HepG2 (cell line): ENCODE measurements around the gene RPRD2. TPM values are rescaled to one million over a fixed set of nuclear protein-coding genes. Genes with fewer than 3 reads are reported as not detected.

ENCODE experiments used
- ATAC-seq: fragments of 200-7000 bp; cut with Tn5 transposase; 3 replicates; pipeline ENCODE4 v1.9.1; 2020; ENCODE audit warnings: mild to moderate bottlenecking, moderate library complexity
- BruUV-seq: library from RNA; stranded (reverse); fragments of 400-500 nt; replicated peaks from 2 replicates; lab custom pipeline; 2021; lab: Mats Ljungman, UMichigan
- CTCF ChIA-PET: fragments of 300-600 bp; formaldehyde crosslinking; extraction: SDS; loops from one replicate; lab custom pipeline; 2021; ENCODE audit warnings: low total read pairs, inconsistent platforms, low intra/inter-chr PET ratio; lab: Yijun Ruan, JAX
- POLR2A ChIA-PET: fragments of 350-600 bp; sonication (Branson Sonifier 250); formaldehyde crosslinking; loops from one replicate; lab custom pipeline; 2020; ENCODE audit warnings: antibody characterized with exemption, inconsistent platforms; lab: Yijun Ruan, JAX
- DNase-seq: peaks from one replicate; pipeline ENCODE4 v3.0.0-alpha.2; 2015; ENCODE audit warnings: low spot score
- FAIRE-seq: peaks from 3 replicates; lab custom pipeline; 2011; peaks lifted over from hg19 to GRCh38; lab: Jason Lieb, UNC
- H2AFZ ChIP-seq: one replicate; pipeline ENCODE4 v1.6.1; 2011; ENCODE audit warnings: low read length, inconsistent platforms
- H3K27ac ChIP-seq: fragments of 300-600 bp; 3 replicates; pipeline ENCODE4 v1.8.0; 2011; ENCODE audit warnings: mixed run types, mild to moderate bottlenecking, mixed read lengths, low read length, inconsistent platforms; ENCODE audit not compliant: insufficient read depth; ENCODE audit errors: extremely low read length
- H3K27me3 ChIP-seq, 2 experiments: fragments of 200-600 bp in 1 of 2; 2 replicates in 1 of 2; 3 replicates in 1 of 2; pipeline versions ENCODE4 v1.6.0 to v1.8.0; 2011; ENCODE audit warnings: low read length in 2 of 2, mild to moderate bottlenecking in 2 of 2, moderate library complexity in 2 of 2, inconsistent platforms in 1 of 2; ENCODE audit not compliant: insufficient read depth in 2 of 2, control insufficient read depth in 1 of 2
- H3K36me3 ChIP-seq, 2 experiments: fragments of 200-600 bp in 1 of 2; replicated peaks in 1 of 2; 2 replicates in 1 of 2; 3 replicates in 1 of 2; pipeline versions ENCODE4 v1.5.1 to v1.8.0; 2011; ENCODE audit warnings: low read length in 2 of 2, inconsistent platforms in 1 of 2; ENCODE audit not compliant: insufficient read depth in 2 of 2, control insufficient read depth in 1 of 2
- H3K4me1 ChIP-seq: 2 replicates; pipeline ENCODE4 v1.5.1; 2012; ENCODE audit warnings: low read length, inconsistent platforms; ENCODE audit not compliant: insufficient read depth
- H3K4me2 ChIP-seq: 2 replicates; pipeline ENCODE4 v1.6.0; 2011; ENCODE audit warnings: low read depth, low read length, inconsistent platforms
- H3K4me3 ChIP-seq, 3 experiments: fragments of 200-600 bp in 1 of 3; sonication (generic), shearing (Covaris generic) in 1 of 3; replicated peaks in 1 of 3; 2 replicates each; pipeline ENCODE4 v1.5.1; 2011 to 2016; ENCODE audit warnings: low read length in 3 of 3, inconsistent platforms in 2 of 3, low read depth in 2 of 3, mild to moderate bottlenecking in 2 of 3, control low read depth in 1 of 3, mixed read lengths in 1 of 3; ENCODE audit not compliant: insufficient read depth in 1 of 3
- H3K79me2 ChIP-seq: one replicate; pipeline ENCODE4 v1.6.1; 2011; ENCODE audit warnings: low read length, inconsistent platforms; ENCODE audit not compliant: insufficient read depth
- H3K9ac ChIP-seq: 2 replicates; pipeline ENCODE4 v1.6.0; 2011; ENCODE audit warnings: mild to moderate bottlenecking, low read depth, low read length, inconsistent platforms; ENCODE audit not compliant: insufficient read depth
- H3K9me3 ChIP-seq: 2 replicates; pipeline ENCODE4 v1.5.1; 2012; ENCODE audit warnings: mild to moderate bottlenecking, low read length
- H4K20me1 ChIP-seq: 2 replicates; pipeline ENCODE4 v1.6.0; 2011; ENCODE audit warnings: inconsistent platforms, mild to moderate bottlenecking, low read length, moderate library complexity; ENCODE audit not compliant: insufficient read depth
- CEBPB ChIP-seq: IDR thresholded peaks from 2 replicates; pipeline ENCODE4 v1.6.1; 2011; ENCODE audit warnings: low read depth, low read length, improper control_type of control experiment, borderline replicate concordance
- MAFF ChIP-seq: IDR thresholded peaks from 2 replicates; pipeline ENCODE4 v1.6.1; 2011; ENCODE audit warnings: low read depth, low read length, improper control_type of control experiment
- MAFK ChIP-seq, 2 experiments: IDR thresholded peaks in 1 of 2; conservative IDR thresholded peaks in 1 of 2; 2 replicates each; pipeline ENCODE4 v1.6.1; 2011; ENCODE audit warnings: improper control_type of control experiment in 2 of 2, low read length in 2 of 2
- ZNF121 ChIP-seq: sonication (generic); formaldehyde crosslinking; IDR thresholded peaks from 2 replicates; pipeline ENCODE4 v1.5.0; 2020; ENCODE audit warnings: mild to moderate bottlenecking, missing genetic modification reagents
- ZNF446 ChIP-seq: sonication (generic); formaldehyde crosslinking; IDR thresholded peaks from 2 replicates; pipeline ENCODE4 v1.5.0; 2020; ENCODE audit warnings: mild to moderate bottlenecking, missing genetic modification reagents
- WGBS: methylation state at CpG from one replicate; pipeline ENCODE4 v1.1.6; 2017; ENCODE audit warnings: low lambda C conversion rate; 5-methylcytosine and 5-hydroxymethylcytosine counted together
- in situ Hi-C: cut with HindIII; loops from 2 replicates; pipeline ENCODE4 v1.10.0; 2017; ENCODE audit warnings: low pct_unique_long_range_greater_than_20kb; ENCODE audit not compliant: extremely low pct_ligation_motif_present
- intact Hi-C: fragments of 100-400 bp; cut with micrococcal nuclease; formaldehyde crosslinking; loops from one replicate; pipeline ENCODE4 v1.10.0; 2022; ENCODE audit not compliant: unreplicated experiment
- polyA plus RNA-seq, 8 experiments: library from polyadenylated mRNA; depleted of rRNA in 3 of 8; stranded (reverse) in 7 of 8; unstranded in 1 of 8; fragments of >200 nt; fragmentation: Illumina TruSeq in 4 of 8; extraction: Trizol in 4 of 8; gene quantifications; 2 replicates each; pipeline versions ENCODE4 v1.2.1 to v1.2.3, GENCODE V29; 2011 to 2016; ENCODE audit warnings: low read depth in 4 of 8, missing spikeins in 1 of 8, mixed read lengths in 1 of 8; ENCODE audit not compliant: insufficient read depth in 1 of 8
- total RNA-seq, 5 experiments: library from RNA; depleted of rRNA; stranded (reverse); fragments of >200 nt; fragmentation: Illumina TruSeq; extraction: Trizol; gene quantifications; 2 replicates each; pipeline ENCODE4 v1.2.3, GENCODE V29; 2016; ENCODE audit warnings: low read depth in 1 of 5

The RPRD2 gene
- total and polyA plus RNA-seq, 2 of the 13 experiments (the other 11 are each of a cell fraction or from before 2014, with no cell fraction given), result 8.0 to 8.9 TPM

DNA sequence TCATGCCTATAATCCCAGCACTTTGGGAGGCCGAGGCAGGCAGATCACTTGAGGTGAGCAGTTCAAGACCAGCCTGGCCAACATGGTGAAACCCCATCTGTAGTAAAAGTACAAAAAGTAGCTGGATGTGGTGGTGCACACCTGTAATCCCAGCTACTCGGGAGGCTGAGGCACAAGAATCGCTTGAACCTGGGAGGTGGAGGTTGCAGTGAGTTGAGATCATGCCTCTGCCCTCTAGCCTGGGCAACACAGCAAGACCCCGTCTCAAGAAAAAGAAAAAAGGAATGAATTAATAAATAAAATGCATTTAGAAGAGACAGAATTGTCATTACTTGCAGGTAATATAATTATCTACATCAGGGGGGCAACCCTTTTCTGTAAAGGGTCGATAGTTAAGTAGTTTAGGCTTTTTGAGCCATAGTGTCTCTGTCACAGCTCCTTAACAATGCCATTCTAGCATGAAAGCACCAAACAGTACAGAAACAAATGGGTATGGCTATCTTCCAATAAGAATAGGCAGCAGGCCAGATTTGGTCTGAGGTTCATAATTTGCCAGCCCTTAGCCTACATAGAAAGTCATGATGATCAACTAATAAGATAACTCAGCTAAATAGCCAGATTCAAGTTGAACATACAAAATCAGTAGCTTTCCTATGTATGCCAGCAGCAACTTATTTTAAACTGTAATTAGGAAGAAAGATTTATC is 56.8 kb downstream of the RPRD2 start:
- BruUV-seq, result TSS peak; percentile 24
- TF ChIP-seq ZNF446 (CRISPR knock-in tag) (no peak), ZNF121 (CRISPR knock-in tag) (peak; percentile 40; the same call in 1 of the 2 replicates)
- 97% methylated on average over 5 of the region's 5 CpGs for WGBS
- peaks cover 4 to 41% of the 10 kb centered on the region in 2 experiments; a peak in 1 of 5 replicates for H3K36me3 ChIP-seq
- H3K9me3 ChIP-seq, result no peaks in the 10 kb centered on the region
- peaks cover 6% of the 10 kb centered on the region; the same call in 1 of the 2 replicates for H4K20me1 ChIP-seq
- H3K4me3 ChIP-seq, result no peak overlapping the region
- H3K9ac ChIP-seq, result no peak overlapping the region
- CTCF ChIA-PET, result no interaction called here
- ATAC-seq (no peak), DNase-seq (no peak), FAIRE-seq (no peak)
- POLR2A ChIA-PET, result interaction anchor here (0.5 kb wide), 1 partner anchor 80 kb away, joined by 3 read pairs; no protein-coding TSS in a partner anchor
- no peaks in the 10 kb centered on the region for H3K27me3 ChIP-seq
- no peak overlapping the region for H2AFZ ChIP-seq
- H3K4me2 ChIP-seq, result no peak overlapping the region
- H3K27ac ChIP-seq, result no peak overlapping the region
- peaks cover 26% of the 10 kb centered on the region for H3K79me2 ChIP-seq
- intact Hi-C loops (no loop called here), in situ Hi-C loops (no loop called here)
- no peaks in the 10 kb centered on the region for H3K4me1 ChIP-seq

DNA sequence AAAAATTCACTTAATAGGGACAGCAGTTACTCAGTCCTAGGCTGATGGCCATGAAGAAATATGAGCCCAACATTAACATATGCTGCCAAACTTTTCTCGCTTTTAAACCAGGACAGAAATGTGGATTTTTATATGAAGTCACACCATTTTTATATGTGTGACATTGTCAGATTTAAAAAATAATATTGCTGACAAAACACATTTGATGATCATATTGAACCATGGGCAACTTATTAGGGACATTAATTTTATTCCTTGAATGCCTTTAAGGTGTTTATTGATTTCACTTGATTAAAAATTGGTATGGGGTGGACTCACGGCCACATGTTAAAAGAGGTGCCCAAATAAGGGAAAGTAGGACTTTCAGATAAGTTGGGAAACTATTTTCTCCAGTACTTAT is 58.6 kb downstream of the RPRD2 start:
- no peaks in the 10 kb centered on the region for H4K20me1 ChIP-seq
- peaks cover 9% of the 10 kb centered on the region for H3K79me2 ChIP-seq
- no TSS peak for BruUV-seq
- DNase-seq (no peak), ATAC-seq (no peak), FAIRE-seq (no peak)
- intact Hi-C loops, result no loop called here
- H3K27ac ChIP-seq, result no peak overlapping the region
- H3K9me3 ChIP-seq, result no peaks in the 10 kb centered on the region
- CTCF ChIA-PET, result no interaction called here
- no peak overlapping the region for H3K4me2 ChIP-seq
- H2AFZ ChIP-seq, result no peak overlapping the region
- H3K27me3 ChIP-seq, result no peaks in the 10 kb centered on the region
- no peaks in the 10 kb centered on the region for H3K4me1 ChIP-seq
- WGBS, result 95% methylated on average over 2 of the region's 2 CpGs
- peaks cover 4 to 38% of the 10 kb centered on the region in 2 experiments; a peak in 3 of 5 replicates for H3K36me3 ChIP-seq
- no peak overlapping the region for H3K4me3 ChIP-seq
- POLR2A ChIA-PET, result no interaction called here
- TF ChIP-seq CEBPB (no peak), MAFF (peak; percentile 76), MAFK (conservative IDR thresholded peaks at IDR 0.05 in 1 of 2, IDR thresholded peaks at IDR 0.05 in 1 of 2; ENCODE audit: low read length in 2 of 2) (peak; percentile 68 to 83)
- in situ Hi-C loops, result no loop called here
- H3K9ac ChIP-seq, result no peak overlapping the region
